OCI-LY1 (cell line): ENCODE measurements around the gene HCRTR1.

Experiments
- H2AFZ ChIP-seq: fragments of 200-600 bp; sonication (generic), shearing (Covaris generic); 2 replicates; pipeline ENCODE4 v1.6.0; 2014; ENCODE audit warnings: antibody characterized with exemption, mild to moderate bottlenecking, low read length
- H3F3A ChIP-seq: fragments of 200-600 bp; sonication (generic), shearing (Covaris generic); 2 replicates; pipeline ENCODE4 v1.6.0; 2014; ENCODE audit warnings: mild to moderate bottlenecking, antibody characterized with exemption, low read length, moderate library complexity; ENCODE audit not compliant: insufficient read depth
- H3K27ac ChIP-seq: fragments of 200-600 bp; sonication (generic); 2 replicates; pipeline ENCODE4 v1.5.1; 2014; ENCODE audit warnings: low read length, mixed run types, mild to moderate bottlenecking, low read depth; ENCODE audit not compliant: poor library complexity, severe bottlenecking
- H3K27me3 ChIP-seq: fragments of 200-600 bp; sonication (generic); 2 replicates; pipeline ENCODE4 v1.6.0; 2014; ENCODE audit warnings: antibody characterized with exemption, mild to moderate bottlenecking, low read length, moderate library complexity; ENCODE audit not compliant: insufficient read depth
- H3K36me3 ChIP-seq: fragments of 200-600 bp; sonication (generic); 2 replicates; pipeline ENCODE4 v1.6.1; 2014; ENCODE audit warnings: mild to moderate bottlenecking, antibody characterized with exemption, low read length, moderate library complexity, mixed read lengths; ENCODE audit not compliant: insufficient read depth
- H3K4me1 ChIP-seq: fragments of 200-600 bp; sonication (generic); 2 replicates; pipeline ENCODE4 v1.5.1; 2014; ENCODE audit warnings: mild to moderate bottlenecking, low read length, moderate library complexity; ENCODE audit not compliant: insufficient read depth, severe bottlenecking
- H3K4me2 ChIP-seq: fragments of 200-600 bp; sonication (generic), shearing (Covaris generic); 2 replicates; pipeline ENCODE4 v1.6.1; 2014; ENCODE audit warnings: low read length
- H3K4me3 ChIP-seq: fragments of 200-600 bp; sonication (generic); 2 replicates; pipeline ENCODE4 v1.5.1; 2014; ENCODE audit warnings: low read length, low read depth, mild to moderate bottlenecking, mixed read lengths; ENCODE audit not compliant: poor library complexity, severe bottlenecking
- H3K79me2 ChIP-seq: fragments of 200-600 bp; shearing (Covaris generic); 2 replicates; pipeline ENCODE4 v1.6.1; 2016; ENCODE audit warnings: mixed run types, low read length, mixed read lengths; ENCODE audit not compliant: insufficient read depth
- H3K9ac ChIP-seq: fragments of 200-600 bp; sonication (generic), shearing (Covaris generic); 2 replicates; pipeline ENCODE4 v1.6.1; 2014; ENCODE audit warnings: mild to moderate bottlenecking, low read length, mixed read lengths
- H3K9me2 ChIP-seq: fragments of 200-600 bp; sonication (generic), shearing (Covaris generic); 2 replicates; pipeline ENCODE4 v1.6.1; 2014; ENCODE audit warnings: low read depth, mild to moderate bottlenecking, low read length, mixed read lengths
- H3K9me3 ChIP-seq: fragments of 200-600 bp; shearing (Covaris generic); 2 replicates; pipeline ENCODE4 v1.6.1; 2014; ENCODE audit warnings: low read length, mixed read lengths
- H4K20me1 ChIP-seq: fragments of 200-600 bp; sonication (generic), shearing (Covaris generic); 2 replicates; pipeline ENCODE4 v1.6.0; 2016; ENCODE audit warnings: mild to moderate bottlenecking, low read length; ENCODE audit not compliant: insufficient read depth
- CTCF ChIP-seq: fragments of 200-600 bp; sonication (generic), shearing (Covaris generic); IDR thresholded peaks from 2 replicates; pipeline ENCODE4 v1.5.1; 2017; ENCODE audit warnings: mild to moderate bottlenecking, antibody characterized with exemption, low read length, moderate library complexity, mixed read lengths
- EZH2 ChIP-seq: fragments of 200-600 bp; sonication (generic), shearing (Covaris generic); IDR thresholded peaks from 2 replicates; pipeline ENCODE4 v1.8.0; 2017; ENCODE audit warnings: borderline replicate concordance, mixed run types, mild to moderate bottlenecking, antibody characterized with exemption, low read length, moderate library complexity, mixed read lengths

The HCRTR1 gene

GRCh38 chr1:31569596-31570173 is 47.8 kb upstream of the HCRTR1 start:
- TF ChIP-seq EZH2 (no peak), CTCF (no peak)
- H3F3A ChIP-seq = no peaks in the 10 kb centered on the region
- H3K36me3 ChIP-seq = no peaks in the 10 kb centered on the region
- H3K9me3 ChIP-seq = no peaks in the 10 kb centered on the region
- H3K27me3 ChIP-seq = peaks cover 10% of the 10 kb centered on the region; the same call in 1 of the 2 replicates
- no peak overlapping the region for H3K4me2 ChIP-seq
- H2AFZ ChIP-seq = no peak overlapping the region
- H4K20me1 ChIP-seq = no peaks in the 10 kb centered on the region
- H3K79me2 ChIP-seq = no peaks in the 10 kb centered on the region
- no peaks in the 10 kb centered on the region for H3K9me2 ChIP-seq
- no peak overlapping the region for H3K27ac ChIP-seq
- H3K4me1 ChIP-seq = no peaks in the 10 kb centered on the region
- no peak overlapping the region for H3K9ac ChIP-seq
- no peak overlapping the region for H3K4me3 ChIP-seq

- no peaks in the 10 kb centered on the region for H3K4me1 ChIP-seq
Measured at GRCh38 chr1:31570228-31570627, 47.3 kb upstream of the HCRTR1 start.

DNA sequence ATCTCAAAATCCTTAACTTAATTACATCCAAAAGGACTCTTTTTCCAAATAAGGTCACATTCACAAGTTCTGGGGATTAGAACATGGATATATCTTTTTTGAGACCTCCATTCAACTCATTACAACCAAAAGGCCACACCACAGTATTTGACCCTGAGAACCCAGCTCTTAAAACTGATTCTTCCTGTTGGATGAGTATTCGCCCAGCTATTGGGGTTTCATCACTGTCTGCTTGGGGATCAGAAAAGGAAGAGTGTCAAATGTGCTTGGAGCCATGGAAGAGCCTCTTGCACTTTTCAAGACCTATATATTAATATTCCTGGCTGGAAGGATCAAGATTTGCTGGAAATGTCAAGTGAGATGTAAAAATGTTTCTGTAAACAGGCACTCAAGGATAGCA is 46.6 kb upstream of the HCRTR1 start:
- H3K4me2 ChIP-seq = no peak overlapping the region
- no peaks in the 10 kb centered on the region for H3K4me1 ChIP-seq
- H3K79me2 ChIP-seq = no peaks in the 10 kb centered on the region
- H3K36me3 ChIP-seq = no peaks in the 10 kb centered on the region
- no peaks in the 10 kb centered on the region for H4K20me1 ChIP-seq
- H3K27ac ChIP-seq = no peak overlapping the region
- peaks cover 10% of the 10 kb centered on the region; the same call in 1 of the 2 replicates for H3K27me3 ChIP-seq
- H3K4me3 ChIP-seq = no peak overlapping the region
- no peaks in the 10 kb centered on the region for H3F3A ChIP-seq
- no peak overlapping the region for H2AFZ ChIP-seq
- H3K9me2 ChIP-seq = no peaks in the 10 kb centered on the region
- no peak for TF ChIP-seq CTCF
- no peak for TF ChIP-seq EZH2
- H3K9me3 ChIP-seq = no peaks in the 10 kb centered on the region
- H3K9ac ChIP-seq = no peak overlapping the region

More at GRCh38 chr1:31570228-31570627, 47.3 kb upstream of the HCRTR1 start:
- Histone ChIP-seq H3F3A (no peaks in the 10 kb centered on the region), H3K4me2 (no peak overlapping the region), H3K36me3 (no peaks in the 10 kb centered on the region), H3K9me3 (no peaks in the 10 kb centered on the region), H3K79me2 (no peaks in the 10 kb centered on the region), H2AFZ (no peak overlapping the region), H4K20me1 (no peaks in the 10 kb centered on the region), H3K27me3 (peaks cover 10% of the 10 kb centered on the region; the same call in 1 of the 2 replicates), H3K4me3 (no peak overlapping the region), H3K9ac (no peak overlapping the region), H3K9me2 (no peaks in the 10 kb centered on the region), H3K27ac (no peak overlapping the region)
- TF ChIP-seq EZH2 = no peak
- no peak for TF ChIP-seq CTCF
